Panc1 (cell line): Measurements from ENCODE around the gene LSM4. TPM values are rescaled to one million over a fixed set of nuclear protein-coding genes. Genes with fewer than 3 reads are reported as not detected.
A peak's percentile ranks its signal among the peaks of the same experiment; 100 is the strongest.
"Not testable (repeated sequence)": the region's sequence is repeated elsewhere in the genome, so short reads cannot be mapped to it uniquely, and the experiment has no call there.

Source experiments
- ATAC-seq: fragments of 200-7000 bp; cut with Tn5 transposase; 2 replicates; pipeline ENCODE4 v1.9.1; 2020; ENCODE audit warnings: mild to moderate bottlenecking, moderate library complexity
- BruUV-seq: library from RNA; stranded (reverse); fragments of 400-500 nt; replicated peaks from 2 replicates; lab custom pipeline; 2021; lab: Mats Ljungman, UMichigan
- CTCF ChIA-PET: fragments of 300-600 bp; sonication (Branson Sonifier 250); formaldehyde crosslinking; loops from one replicate; lab custom pipeline; 2022; ENCODE audit warnings: antibody characterized with exemption; lab: Charles Lee
- POLR2A ChIA-PET: fragments of 300-600 bp; sonication (Branson Sonifier 250); formaldehyde crosslinking; loops from one replicate; lab custom pipeline; 2022; ENCODE audit warnings: antibody characterized with exemption; lab: Charles Lee
- DNase-seq: peaks from one replicate; pipeline ENCODE4 v3.0.0-alpha.2; 2010; ENCODE audit warnings: low read depth, low spot score
- H3K27ac ChIP-seq: 2 replicates; pipeline ENCODE4 v1.5.1; 2011; ENCODE audit warnings: mild to moderate bottlenecking, low read length, inconsistent platforms
- H3K27me3 ChIP-seq: fragments of 200-500 bp; sonication (Bioruptor generic); 2 replicates; pipeline ENCODE4 v1.6.0; 2014; ENCODE audit warnings: low read length, inconsistent platforms; ENCODE audit not compliant: control insufficient read depth, insufficient read depth
- H3K36me3 ChIP-seq: fragments of 200-500 bp; sonication (Bioruptor generic); 2 replicates; pipeline ENCODE4 v1.5.1; 2014; ENCODE audit warnings: inconsistent platforms, mild to moderate bottlenecking, low read length, moderate library complexity; ENCODE audit not compliant: control insufficient read depth, insufficient read depth
- H3K4me1 ChIP-seq: 2 replicates; pipeline ENCODE4 v1.5.1; 2011; ENCODE audit warnings: inconsistent platforms, mild to moderate bottlenecking, low read length, moderate library complexity; ENCODE audit not compliant: control insufficient read depth, insufficient read depth
- H3K4me3 ChIP-seq, 2 experiments: 2 replicates each; pipeline ENCODE4 v1.5.1; 2011 to 2012; ENCODE audit warnings: low read depth in 2 of 2, low read length in 2 of 2, mild to moderate bottlenecking in 2 of 2, inconsistent platforms in 1 of 2, moderate library complexity in 1 of 2
- H3K9me3 ChIP-seq: fragments of 200-500 bp; sonication (Bioruptor generic); 2 replicates; pipeline ENCODE4 v1.5.1; 2014; ENCODE audit warnings: low read depth, mild to moderate bottlenecking, inconsistent platforms, low read length, moderate library complexity; ENCODE audit not compliant: control insufficient read depth, insufficient read depth
- CTCF ChIP-seq: fragments of 450-650 bp; IDR thresholded peaks from 2 replicates; pipeline ENCODE4 v1.5.1; 2017; ENCODE audit warnings: mild to moderate bottlenecking
- POLR2AphosphoS5 ChIP-seq: IDR thresholded peaks from 2 replicates; pipeline ENCODE4 v1.6.1; 2012; ENCODE audit warnings: mild to moderate bottlenecking, low read depth, low read length, moderate library complexity
- REST ChIP-seq, 2 experiments: IDR thresholded peaks; 2 replicates each; pipeline ENCODE4 v1.6.1; 2011 to 2012; ENCODE audit warnings: low read depth in 2 of 2, control low read depth in 1 of 2, low read length in 1 of 2, mild to moderate bottlenecking in 1 of 2, moderate library complexity in 1 of 2; ENCODE audit not compliant: insufficient read depth in 1 of 2
- SIN3A ChIP-seq: IDR thresholded peaks from 2 replicates; pipeline ENCODE4 v1.6.1; 2012; ENCODE audit warnings: low read depth, mild to moderate bottlenecking, low read length, moderate library complexity, borderline replicate concordance; ENCODE audit not compliant: insufficient read depth
- TCF7L2 ChIP-seq: IDR thresholded peaks from 2 replicates; pipeline ENCODE4 v1.6.1; 2011; ENCODE audit warnings: mild to moderate bottlenecking, low read depth, low read length, inconsistent platforms
- in situ Hi-C: cut with HindIII; loops from 2 replicates; pipeline ENCODE4 v1.10.0; 2016; ENCODE audit warnings: low sequenced_read_pairs, low pct_unique_long_range_greater_than_20kb
- intact Hi-C: fragments of 100-400 bp; cut with micrococcal nuclease; formaldehyde crosslinking; loops from one replicate; pipeline ENCODE4 v1.10.0; 2022; ENCODE audit not compliant: unreplicated experiment
- total RNA-seq: library from RNA; stranded (reverse); gene quantifications from one replicate; pipeline ENCODE4 v1.2.1, GENCODE V29; 2021; ENCODE audit not compliant: unreplicated experiment

The LSM4 gene
- total RNA-seq, 1 experiment from 2014 or later: 209 TPM

GRCh38 chr19:18361646-18362045 lies 38.8 kb upstream of the LSM4 start:
- ChIA-PET CTCF (no interaction called here), POLR2A (no interaction called here)
- peaks cover 23% of the 10 kb centered on the region for H3K4me1 ChIP-seq
- H3K9me3 ChIP-seq: no peaks in the 10 kb centered on the region
- TF ChIP-seq TCF7L2 (no peak), POLR2AphosphoS5 (no peak), REST (IDR thresholded peaks at IDR 0.05; ENCODE audit: insufficient read depth in 1 of 2, low read depth in 2 of 2, low read length in 1 of 2) (no peak), CTCF (no peak), SIN3A (no peak)
- no peak overlapping the region for H3K4me3 ChIP-seq
- no peaks in the 10 kb centered on the region for H3K27me3 ChIP-seq
- H3K27ac ChIP-seq: peak overlapping the region; percentile 83; the same call in 1 of the 2 replicates
- no peak for ATAC-seq
- intact Hi-C loops: no loop called here
- no peak for DNase-seq
- H3K36me3 ChIP-seq: no peaks in the 10 kb centered on the region
- BruUV-seq: no TSS peak
- in situ Hi-C loops: no loop called here

GRCh38 chr19:18357041-18357440 lies 34.2 kb upstream of the LSM4 start:
- no peak for DNase-seq
- in situ Hi-C loops (no loop called here), intact Hi-C loops (no loop called here)
- ChIA-PET POLR2A (no interaction called here), CTCF (interaction anchor here (0.5 kb wide), 1 partner anchor 29 kb away, joined by 3 read pairs; no protein-coding TSS in a partner anchor)
- Histone ChIP-seq H3K27ac (peak overlapping the region; percentile 54), H3K9me3 (no peaks in the 10 kb centered on the region), H3K4me1 (no peaks in the 10 kb centered on the region), H3K36me3 (no peaks in the 10 kb centered on the region), H3K27me3 (no peaks in the 10 kb centered on the region), H3K4me3 (no peak overlapping the region)
- TF ChIP-seq TCF7L2 (no peak), POLR2AphosphoS5 (no peak), SIN3A (no peak)
- no TSS peak for BruUV-seq
- no peak for ATAC-seq

GRCh38 chr19:18354743-18355142 lies 31.9 kb upstream of the LSM4 start:
- ATAC-seq, intact Hi-C loops, H3K9me3 ChIP-seq, DNase-seq, H3K4me3 ChIP-seq, H3K4me1 ChIP-seq, CTCF ChIA-PET, BruUV-seq, H3K27me3 ChIP-seq, H3K36me3 ChIP-seq, in situ Hi-C loops: not testable (repeated sequence)
- H3K27ac ChIP-seq: peak overlapping the region; percentile 12; the same call in 1 of the 2 replicates
- POLR2A ChIA-PET: interaction anchor here (0.6 kb wide), 1 partner anchor 28 kb away, joined by 4 read pairs; no protein-coding TSS in a partner anchor
